Ectodermal cell (in vitro differentiated cells): ENCODE measurements around the gene COPB1.

ENCODE experiments used
- H3K27ac ChIP-seq: 2 replicates; pipeline ENCODE4 v1.7.0; 2013; ENCODE audit warnings: mild to moderate bottlenecking, low read depth, low read length; ENCODE audit not compliant: insufficient read depth, poor library complexity, severe bottlenecking
- H3K27me3 ChIP-seq: 2 replicates; pipeline ENCODE4 v1.7.0; 2013; ENCODE audit warnings: mild to moderate bottlenecking, low read length; ENCODE audit not compliant: insufficient read depth, control insufficient read depth, poor library complexity, severe bottlenecking
- H3K36me3 ChIP-seq: one replicate; pipeline ENCODE4 v1.7.0; 2013; ENCODE audit warnings: low read length; ENCODE audit not compliant: control insufficient read depth, insufficient read depth
- H3K4me1 ChIP-seq: one replicate; pipeline ENCODE4 v1.7.0; 2013; ENCODE audit warnings: low read length; ENCODE audit not compliant: control insufficient read depth, insufficient read depth
- H3K4me3 ChIP-seq: 2 replicates; pipeline ENCODE4 v1.7.0; 2013; ENCODE audit warnings: low read depth, low read length, control low read depth; ENCODE audit not compliant: insufficient read depth
- H3K9me3 ChIP-seq: 2 replicates; pipeline ENCODE4 v1.7.0; 2013; ENCODE audit warnings: mild to moderate bottlenecking, low read length, moderate library complexity; ENCODE audit not compliant: control insufficient read depth
- WGBS, 2 experiments: methylation state at CpG; one replicate each; pipeline ENCODE4 v1.1.7; 2013; ENCODE audit warnings: missing lambda C conversion rate in 2 of 2; 5-methylcytosine and 5-hydroxymethylcytosine counted together

Gene COPB1

DNA sequence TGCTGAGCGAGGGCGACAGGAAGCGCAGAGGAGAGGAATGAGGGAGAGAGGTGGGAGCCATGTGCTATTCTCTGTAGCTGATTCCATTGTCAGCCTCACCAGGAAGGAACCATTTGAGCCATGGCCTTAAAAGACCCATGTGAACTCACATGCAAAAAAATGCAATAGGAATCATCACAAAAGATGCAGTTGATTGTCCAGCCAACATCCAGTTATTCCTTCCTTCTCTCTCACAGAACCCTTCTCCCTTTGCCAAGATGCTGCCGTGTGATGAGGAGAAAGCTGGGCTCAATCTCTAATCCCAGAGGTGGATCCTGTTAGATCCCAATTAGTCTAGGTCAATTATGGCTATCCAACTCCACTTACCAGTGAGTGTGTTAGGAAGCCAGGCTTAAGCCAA lies 82.4 kb downstream of the COPB1 start:
- Histone ChIP-seq H3K9me3 (no peaks in the 10 kb centered on the region), H3K27me3 (no peaks in the 10 kb centered on the region), H3K4me3 (no peak overlapping the region), H3K27ac (no peak overlapping the region), H3K4me1 (peaks cover 23% of the 10 kb centered on the region), H3K36me3 (no peaks in the 10 kb centered on the region)
- WGBS, 2 experiments = 93 to 95% methylated on average over 4 of the region's 4 CpGs

DNA sequence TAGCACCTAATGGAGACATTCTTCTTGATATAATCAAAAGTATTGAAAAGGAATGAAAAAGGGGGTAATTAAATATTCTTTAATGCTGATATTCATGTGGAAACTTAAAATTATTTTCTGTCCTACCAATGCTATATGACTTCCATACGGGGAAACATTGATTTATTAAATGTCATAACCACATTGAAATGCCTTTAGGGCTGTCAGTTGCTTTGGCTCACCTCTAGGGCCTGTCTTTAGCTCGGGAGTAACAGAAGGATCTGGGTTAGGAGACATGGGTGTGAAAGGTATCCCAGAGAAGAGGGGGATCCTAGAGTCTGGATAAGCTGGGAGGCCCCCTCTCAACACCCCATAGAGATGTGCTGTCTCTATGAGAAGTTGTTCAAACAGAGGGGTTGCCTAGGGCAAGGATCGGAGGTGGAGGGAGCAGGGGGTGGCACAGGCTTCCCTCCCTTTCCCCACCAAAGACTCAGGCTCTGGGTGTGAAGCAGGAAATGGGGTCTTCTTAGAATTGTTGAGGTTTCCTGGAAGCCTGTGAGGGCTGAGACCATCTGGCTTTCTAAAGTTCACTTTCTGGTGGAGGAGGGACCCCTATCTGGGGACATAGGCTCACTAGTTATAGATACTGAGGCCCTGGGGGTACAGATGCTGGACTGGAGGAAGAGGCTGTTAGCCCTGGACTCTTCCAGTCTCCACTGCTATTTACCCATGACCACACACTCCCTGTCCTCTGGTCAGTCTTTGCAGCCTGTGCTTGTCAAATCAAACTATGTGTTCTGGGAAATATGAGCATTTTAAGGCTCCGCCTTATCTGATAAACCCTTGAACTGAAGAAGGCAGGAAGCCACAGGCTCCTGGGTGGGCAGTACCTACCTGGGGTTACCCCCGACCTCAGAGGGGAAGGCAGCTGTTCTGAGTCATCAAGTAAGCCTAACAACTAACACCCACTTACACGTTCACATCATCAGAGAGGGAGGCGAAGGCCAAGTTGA lies 84.8 kb downstream of the COPB1 start:
- Histone ChIP-seq H3K27me3 (no peaks in the 10 kb centered on the region), H3K27ac (no peak overlapping the region), H3K4me3 (no peak overlapping the region), H3K4me1 (peaks cover 19% of the 10 kb centered on the region), H3K36me3 (no peaks in the 10 kb centered on the region), H3K9me3 (no peaks in the 10 kb centered on the region)
- 75 to 77% methylated on average over 7 of the region's 7 CpGs for WGBS, 2 experiments

DNA sequence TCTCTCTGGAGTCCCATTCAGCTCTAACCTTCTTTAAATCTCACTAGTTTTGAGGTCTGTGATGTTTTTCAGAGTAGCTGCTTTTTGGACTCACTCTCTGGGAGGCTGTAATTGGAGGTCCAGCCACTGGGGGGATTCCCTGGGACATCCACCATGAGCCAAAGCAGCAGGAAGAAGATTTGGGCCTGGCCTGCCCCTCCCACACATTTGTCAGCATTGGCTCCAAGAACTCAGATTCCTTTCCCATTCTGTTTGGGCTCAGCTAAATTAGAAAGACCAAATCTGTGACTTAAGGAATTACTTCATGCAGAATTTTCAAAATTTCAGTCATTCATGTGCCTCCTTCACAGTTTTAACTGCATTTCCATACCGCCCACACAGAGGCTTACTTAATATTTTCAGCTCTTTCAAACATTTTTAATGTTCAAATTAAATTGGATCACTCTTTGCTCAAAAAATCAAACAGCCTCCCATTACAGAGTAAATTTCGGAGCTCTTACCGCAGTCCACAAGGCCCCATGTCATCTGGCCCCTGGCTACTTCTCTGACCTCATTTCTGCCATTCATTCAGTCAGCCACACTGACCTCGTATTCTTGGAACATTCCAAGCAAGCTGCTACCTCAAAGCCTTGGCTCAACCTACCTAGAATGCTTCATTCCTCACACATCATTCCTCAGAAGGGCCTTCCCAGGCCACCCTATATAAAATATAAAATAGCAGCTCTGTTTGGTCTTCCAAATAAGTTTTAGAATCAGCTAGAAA lies 86.1 kb downstream of the COPB1 start:
- H3K4me1 ChIP-seq = peaks cover 19% of the 10 kb centered on the region
- no peaks in the 10 kb centered on the region for H3K9me3 ChIP-seq
- no peak overlapping the region for H3K27ac ChIP-seq
- no peaks in the 10 kb centered on the region for H3K27me3 ChIP-seq
- H3K36me3 ChIP-seq = no peaks in the 10 kb centered on the region
- WGBS, 2 experiments = 81 to 83% methylated on average over 4 of the region's 4 CpGs
- H3K4me3 ChIP-seq = no peak overlapping the region

DNA sequence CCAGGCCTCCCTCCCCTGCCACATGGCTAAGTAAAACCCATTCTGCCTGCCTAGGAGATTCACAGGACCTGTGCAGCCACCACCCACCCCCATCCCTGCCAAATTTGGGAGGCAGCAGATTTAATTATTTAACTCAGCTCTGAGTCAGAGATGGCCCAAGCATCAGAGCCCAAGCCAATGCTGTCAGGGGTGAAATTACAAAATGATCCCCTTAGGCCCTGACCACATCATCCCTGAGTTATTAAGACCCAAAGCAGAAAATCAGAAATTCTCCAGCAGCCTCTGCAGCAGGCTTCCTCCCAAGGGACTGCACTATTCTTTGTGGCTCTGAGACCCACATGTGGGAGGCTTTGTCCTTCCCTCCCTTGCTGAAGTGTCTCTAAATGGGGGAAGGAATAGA lies 87.8 kb downstream of the COPB1 start:
- Histone ChIP-seq H3K36me3 (no peaks in the 10 kb centered on the region), H3K27ac (no peak overlapping the region), H3K27me3 (no peaks in the 10 kb centered on the region), H3K9me3 (no peaks in the 10 kb centered on the region), H3K4me3 (no peak overlapping the region), H3K4me1 (peaks cover 7% of the 10 kb centered on the region)

DNA sequence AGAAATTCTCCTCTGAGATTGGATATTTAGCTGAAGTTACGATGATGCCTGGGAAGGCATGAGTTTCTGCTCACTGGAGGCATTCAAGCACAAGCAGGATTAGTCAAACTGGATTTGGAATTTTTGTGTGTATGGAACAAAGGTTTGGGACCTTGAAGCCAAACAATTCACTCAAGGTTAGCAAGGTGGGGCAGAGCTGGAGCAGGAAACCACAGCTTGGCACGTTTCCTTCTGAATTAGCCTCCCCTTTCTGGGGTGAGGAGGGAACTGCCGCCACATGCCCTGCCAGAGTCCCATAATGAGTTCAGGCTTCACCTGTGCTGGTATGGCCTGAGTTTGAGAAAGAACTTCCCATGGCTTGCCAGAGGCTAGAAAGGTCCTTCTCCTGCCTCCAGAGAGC lies 89.7 kb downstream of the COPB1 start:
- Histone ChIP-seq H3K27me3 (no peaks in the 10 kb centered on the region), H3K9me3 (no peaks in the 10 kb centered on the region), H3K27ac (no peak overlapping the region), H3K4me3 (no peak overlapping the region), H3K4me1 (peaks cover 7% of the 10 kb centered on the region), H3K36me3 (no peaks in the 10 kb centered on the region)
- 73 to 80% methylated on average over 3 of the region's 3 CpGs for WGBS, 2 experiments

DNA sequence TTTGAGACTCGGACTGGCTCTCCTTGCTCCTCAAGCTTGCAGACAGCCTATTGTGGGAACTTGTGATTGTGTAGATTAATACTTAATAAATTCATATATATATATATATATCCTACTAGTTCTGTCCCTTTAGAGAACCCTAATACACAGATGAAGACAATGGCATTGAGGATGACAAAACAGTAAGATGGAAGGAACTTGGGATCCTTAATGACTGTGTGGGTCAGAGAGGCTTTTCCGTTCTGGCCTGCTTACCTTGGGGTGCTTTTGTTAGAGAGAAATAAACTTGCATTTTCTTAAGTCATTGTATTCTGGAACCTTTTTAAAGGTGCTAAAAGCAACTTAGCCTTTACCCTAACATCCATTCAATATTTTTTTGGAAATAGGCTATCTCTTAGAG lies 91.0 kb downstream of the COPB1 start:
- H3K36me3 ChIP-seq = no peaks in the 10 kb centered on the region
- H3K4me1 ChIP-seq = peaks cover 3% of the 10 kb centered on the region
- H3K27ac ChIP-seq = no peak overlapping the region
- H3K27me3 ChIP-seq = no peaks in the 10 kb centered on the region
- H3K9me3 ChIP-seq = no peaks in the 10 kb centered on the region
- WGBS, 2 experiments = 71 to 80% methylated on average over 1 to 2 of the region's 2 CpGs
- H3K4me3 ChIP-seq = no peak overlapping the region
